HTR-8/SVneo (cell line): ENCODE data around the gene KATNAL1.

Experiments
- DNase-seq: peaks from one replicate; pipeline ENCODE4 v3.0.0; 2011; ENCODE audit warnings: low spot score, mixed read lengths; ENCODE audit not compliant: insufficient read length
- FAIRE-seq: peaks from 2 replicates; lab custom pipeline; 2011; peaks lifted over from hg19 to GRCh38; lab: Jason Lieb, UNC

The KATNAL1 gene

DNA sequence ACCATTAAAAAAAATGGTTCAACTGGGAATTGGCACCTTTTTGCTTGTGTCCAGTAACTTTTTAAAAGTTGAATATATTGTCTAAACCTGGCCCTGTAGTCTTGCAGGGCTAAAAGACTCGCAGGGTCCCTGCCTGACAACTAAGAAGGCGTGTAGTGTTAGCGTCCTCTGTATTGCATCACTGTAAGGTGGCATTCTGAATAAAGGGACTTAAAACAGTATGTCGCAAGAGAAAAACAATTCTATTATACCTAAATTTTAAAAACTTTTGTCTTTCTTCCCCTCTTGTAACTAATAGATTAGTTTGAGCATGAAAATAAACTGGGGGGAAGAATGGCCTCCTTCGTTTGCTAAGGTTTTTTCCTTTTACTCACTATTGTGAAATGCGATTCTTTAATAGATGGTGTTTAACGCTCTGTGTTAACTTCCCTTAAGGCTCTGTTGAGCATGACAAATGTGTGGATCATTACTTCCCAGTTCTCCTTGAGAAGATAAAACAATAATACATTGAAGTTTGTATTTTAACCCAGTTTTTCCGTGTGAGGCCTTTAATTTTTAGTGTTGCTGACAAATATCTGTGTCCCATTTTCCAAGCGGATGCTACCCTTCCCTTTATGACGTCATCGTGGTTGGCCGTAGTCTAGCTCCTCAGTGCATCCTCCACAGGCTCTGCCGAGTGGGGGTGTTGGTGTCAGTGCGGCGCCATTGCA is 134.6 kb downstream of the KATNAL1 start:
- FAIRE-seq (no peak), DNase-seq (no peak)

DNA sequence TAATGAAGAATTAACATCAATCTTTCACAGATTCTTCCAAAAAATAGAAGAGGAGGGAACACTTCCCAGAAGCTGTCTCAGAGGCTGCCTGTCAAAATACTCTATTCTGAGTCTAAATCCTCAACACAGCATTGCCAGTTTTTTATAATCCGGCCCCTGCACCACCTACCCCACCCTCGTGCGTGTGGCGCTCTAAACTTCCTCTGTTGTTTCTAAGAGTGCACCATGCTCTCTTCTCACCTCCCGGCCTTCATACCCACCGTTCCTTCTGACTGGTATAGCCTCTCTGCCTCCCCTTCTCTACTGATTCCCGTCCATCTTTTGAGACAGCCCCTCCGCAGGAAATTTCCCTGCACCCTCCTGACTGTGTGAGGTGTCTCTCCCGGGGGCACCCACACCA is 136.8 kb downstream of the KATNAL1 start:
- no peak for FAIRE-seq

DNA sequence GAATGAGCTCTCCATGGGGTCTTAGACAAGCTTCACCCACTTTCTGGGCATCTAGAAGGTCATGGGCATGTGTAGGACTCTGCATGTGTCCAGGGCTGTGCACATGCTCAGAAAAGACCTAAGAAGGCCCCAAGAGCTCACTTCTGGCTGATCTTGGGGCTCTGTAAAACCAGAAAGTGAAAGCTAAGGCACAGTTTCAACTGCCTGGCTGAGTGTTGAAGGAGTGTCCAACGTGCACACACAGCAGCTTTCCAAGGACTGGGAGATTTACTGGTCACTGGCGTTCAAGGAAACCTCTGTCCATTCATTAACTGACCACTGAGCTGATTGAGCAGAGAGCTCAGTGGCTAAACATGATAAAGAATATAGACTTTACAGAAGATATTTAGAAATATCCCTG is 137.9 kb downstream of the KATNAL1 start:
- no peak for DNase-seq
- FAIRE-seq: no peak

More for the DNA sequence above, 136.8 kb downstream of the KATNAL1 start:
- DNase-seq: no peak

DNA sequence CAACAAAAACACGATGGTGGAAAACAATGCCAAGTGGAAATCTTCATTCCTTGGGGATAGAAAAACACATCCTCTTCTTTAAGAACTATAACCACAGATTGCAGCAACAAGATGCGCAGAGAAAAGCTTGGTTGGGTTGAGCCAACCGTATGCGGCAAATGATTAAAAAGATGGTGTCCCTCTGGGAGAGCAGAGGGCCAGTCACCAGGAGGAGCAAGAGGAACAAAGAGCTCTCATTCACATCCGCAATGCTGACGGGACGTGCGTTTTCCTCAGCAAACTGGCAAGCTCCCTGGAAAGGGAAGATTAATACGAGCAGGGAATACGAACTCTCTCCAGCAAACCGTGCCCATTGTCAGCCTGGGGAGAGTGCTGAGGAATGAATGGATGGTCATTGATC is 141.6 kb downstream of the KATNAL1 start:
- no peak for FAIRE-seq
- DNase-seq: no peak

DNA sequence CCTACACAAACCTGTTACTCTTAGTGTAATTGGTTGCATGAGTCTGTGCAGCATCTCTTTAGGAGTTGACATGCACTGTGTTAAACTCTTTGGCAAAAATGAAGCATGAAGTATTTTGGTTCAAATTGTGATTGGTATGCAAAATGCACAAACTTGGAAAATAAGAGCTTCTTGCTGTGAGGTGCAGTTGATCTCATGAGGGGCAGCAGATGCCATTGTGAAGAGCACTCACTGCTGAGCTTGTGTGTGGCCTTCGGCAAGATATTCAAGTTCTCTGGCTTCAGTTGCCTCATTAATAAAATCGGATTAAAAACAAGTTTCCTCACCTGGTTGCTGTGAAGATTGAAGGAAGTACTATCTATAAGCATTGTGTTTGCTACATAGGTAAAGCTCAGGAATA is 142.3 kb downstream of the KATNAL1 start:
- DNase-seq: no peak
- no peak for FAIRE-seq

DNA sequence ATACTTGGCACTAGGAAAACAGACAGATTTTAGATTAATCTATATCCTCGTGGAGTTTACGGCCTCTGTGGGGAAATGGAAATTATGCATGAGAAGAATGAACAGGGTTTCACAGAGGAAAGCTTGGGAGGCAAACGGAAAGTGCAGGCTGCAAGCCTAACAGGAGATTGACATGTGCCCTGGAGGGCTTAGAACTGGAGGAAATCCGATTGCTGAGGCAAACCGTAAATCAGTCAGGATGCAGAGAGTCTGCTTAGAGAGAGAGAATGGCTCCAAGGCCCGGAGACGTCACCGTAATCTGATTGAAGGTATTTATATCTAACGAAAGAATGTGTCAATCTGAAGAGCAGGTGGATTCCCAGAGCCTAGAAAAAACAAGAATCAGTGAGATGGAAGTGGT is 143.2 kb downstream of the KATNAL1 start:
- no peak for FAIRE-seq
- DNase-seq: no peak

DNA sequence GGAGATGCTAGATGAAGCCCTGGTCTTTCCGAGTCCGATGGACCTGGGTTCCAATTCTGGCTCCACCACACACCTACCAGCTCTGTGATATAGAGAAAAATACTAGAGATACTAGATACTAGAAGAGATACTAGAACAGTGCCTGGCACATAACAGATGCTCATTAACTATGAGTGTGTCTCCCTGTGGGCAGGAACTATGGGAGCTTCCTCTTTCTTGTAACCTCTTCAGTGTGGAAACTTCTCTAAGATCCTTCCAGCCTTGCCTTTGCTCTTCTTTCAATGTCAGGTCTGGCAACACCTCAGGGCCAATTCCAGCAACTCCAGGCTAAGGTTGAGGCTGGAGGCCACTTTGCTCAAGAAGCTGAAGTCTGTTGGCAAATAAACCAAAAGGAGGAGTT is 143.9 kb downstream of the KATNAL1 start:
- FAIRE-seq: no peak
- no peak for DNase-seq

DNA sequence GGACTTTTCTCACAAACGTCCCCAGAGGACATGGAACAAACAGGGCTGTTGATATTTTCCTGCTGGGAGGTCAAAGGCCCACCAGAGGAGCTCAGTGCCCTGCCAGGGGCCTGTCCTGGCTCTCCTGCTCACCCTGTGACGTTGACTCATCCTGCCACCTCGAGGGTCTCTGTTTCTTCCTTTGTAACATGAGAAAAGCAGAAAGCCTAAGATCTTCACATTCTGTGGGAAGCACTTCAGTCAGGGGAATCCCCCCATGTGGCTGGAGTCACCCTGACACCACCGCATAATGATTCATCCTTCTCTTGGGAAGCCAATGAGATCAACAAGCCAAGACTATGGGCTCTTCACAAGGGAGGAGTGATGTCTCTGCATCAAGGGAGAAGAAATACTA is 147.9 kb downstream of the KATNAL1 start:
- DNase-seq: peak; percentile 57
- FAIRE-seq: no peak

DNA sequence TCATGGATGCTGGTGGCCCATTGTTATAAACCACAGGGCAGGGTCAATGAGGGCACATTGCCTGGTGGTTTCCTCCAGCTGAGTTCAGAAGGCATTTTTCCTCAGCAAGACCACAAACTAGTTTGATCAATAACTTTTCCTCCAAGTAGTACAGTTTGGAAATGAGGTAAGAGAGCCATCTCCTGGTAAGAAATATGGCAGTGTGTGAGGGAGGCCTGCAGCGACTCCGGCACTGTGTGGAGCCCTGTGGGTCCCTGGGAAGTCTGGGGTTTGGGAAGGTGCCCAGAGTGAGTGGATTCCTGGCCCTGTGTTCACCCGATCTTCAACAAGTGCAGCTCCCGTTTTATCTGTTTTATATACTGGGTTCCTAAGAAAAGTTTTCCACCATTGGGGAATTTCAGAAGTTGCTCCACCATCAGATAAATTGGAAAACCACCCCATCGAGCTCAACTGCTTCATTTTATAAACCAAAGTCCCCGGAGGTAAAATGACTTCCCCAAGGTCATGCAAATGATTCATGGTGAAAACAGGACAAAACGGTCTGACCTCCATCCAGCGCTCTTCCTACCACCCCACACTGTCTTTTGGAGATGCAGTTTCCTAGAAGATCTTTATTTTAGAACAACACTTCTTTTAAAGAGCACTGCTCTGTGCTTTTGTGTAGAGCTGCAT is 148.4 kb downstream of the KATNAL1 start:
- no peak for FAIRE-seq
- DNase-seq: peak; percentile 24

DNA sequence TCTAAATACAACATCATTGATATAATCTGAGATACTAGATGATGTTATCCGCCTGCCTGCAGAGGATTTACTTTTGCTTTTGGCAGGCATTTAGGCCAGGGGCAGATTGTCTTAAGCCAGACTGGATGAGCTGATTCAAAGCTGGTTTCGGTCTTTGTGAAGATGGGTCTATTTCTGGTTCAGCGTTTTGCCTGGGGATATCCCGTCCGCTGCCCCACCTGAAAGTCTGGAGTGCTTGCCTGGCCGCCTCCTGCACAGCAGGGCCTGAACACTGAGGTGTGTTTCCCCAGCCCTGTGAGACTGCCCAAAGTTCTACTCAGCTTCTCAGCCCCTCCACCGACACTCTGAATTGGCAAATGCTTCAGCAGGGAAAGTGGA is 149.7 kb downstream of the KATNAL1 start:
- DNase-seq (no peak), FAIRE-seq (no peak)

DNA sequence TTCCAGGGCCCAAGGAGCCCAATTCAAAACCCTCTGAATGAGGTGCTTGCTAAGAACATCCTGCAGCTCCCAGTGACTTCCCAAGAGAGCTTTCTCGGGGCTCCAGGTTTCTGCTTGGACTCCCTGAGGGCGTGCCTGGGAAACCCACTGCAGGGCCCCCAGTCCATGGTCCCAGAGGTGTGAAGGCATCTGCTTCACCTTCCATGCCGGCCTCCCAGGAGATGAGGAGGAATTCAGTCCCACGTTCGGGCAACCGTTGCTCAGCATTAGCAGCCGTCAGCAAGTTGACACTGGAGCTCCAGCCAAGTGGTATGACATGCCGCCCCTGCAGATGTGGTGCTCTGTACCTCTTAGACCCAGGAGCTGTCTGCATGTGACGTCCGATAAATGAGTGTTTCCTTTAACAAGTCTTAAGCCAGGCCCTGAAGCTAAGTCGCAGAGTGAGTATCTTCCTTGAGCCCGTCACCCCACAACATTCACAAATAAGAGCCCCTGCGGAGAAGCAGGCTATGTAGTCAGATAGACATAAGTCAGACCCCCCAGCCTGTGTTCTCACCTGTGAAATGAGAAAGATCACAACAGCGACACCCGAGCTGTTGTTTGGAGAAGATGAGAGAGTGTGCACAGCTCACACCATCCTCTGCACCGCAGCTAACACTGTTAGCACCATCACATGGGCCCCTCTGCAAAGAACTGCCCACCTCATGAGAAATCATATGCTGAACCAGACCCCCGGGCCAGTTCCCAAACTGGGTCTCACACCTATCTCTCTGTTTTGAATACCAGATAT is 150.3 kb downstream of the KATNAL1 start:
- FAIRE-seq (no peak), DNase-seq (no peak)

DNA sequence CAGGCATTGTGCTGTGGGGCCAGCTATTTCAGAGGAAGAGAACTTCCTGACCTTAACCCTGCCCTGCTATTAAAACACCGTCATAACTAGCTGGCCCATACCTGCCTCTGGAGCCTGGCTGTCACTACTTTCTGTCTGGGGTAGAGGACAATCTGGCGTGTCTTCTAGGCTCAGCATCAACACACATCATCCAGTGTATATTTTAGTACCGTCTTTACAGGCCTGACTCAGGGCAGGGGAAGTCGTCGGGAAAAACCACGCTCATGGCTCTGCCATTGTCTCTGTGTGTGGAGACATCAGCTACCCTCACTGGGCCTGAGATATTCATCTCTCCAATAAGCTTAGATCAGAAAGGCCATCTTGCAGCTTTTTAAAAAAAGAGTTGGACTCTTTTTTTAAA is 151.1 kb downstream of the KATNAL1 start:
- FAIRE-seq: no peak

DNA sequence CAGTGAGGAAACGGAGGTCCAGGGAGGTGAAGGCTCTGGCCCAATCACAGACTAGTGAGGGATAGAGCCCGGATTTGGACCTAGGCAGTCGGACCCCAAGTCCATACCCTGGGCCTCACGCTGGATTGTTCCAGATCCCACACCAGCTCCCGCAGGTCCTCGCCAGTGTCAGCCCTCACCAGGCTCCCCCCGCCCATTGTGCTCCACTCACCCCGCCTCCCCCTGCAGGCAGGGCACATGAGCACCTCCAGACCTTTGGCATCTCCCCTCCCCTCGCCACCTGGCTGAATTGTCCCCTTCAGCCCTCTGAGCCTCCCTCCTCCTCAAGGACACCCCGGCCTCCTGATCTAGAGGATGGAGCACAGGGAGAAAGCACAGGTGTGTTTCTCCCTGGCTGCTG is 152.4 kb downstream of the KATNAL1 start:
- no peak for DNase-seq
- FAIRE-seq: no peak

More for the DNA sequence above, 151.1 kb downstream of the KATNAL1 start:
- DNase-seq: no peak

DNA sequence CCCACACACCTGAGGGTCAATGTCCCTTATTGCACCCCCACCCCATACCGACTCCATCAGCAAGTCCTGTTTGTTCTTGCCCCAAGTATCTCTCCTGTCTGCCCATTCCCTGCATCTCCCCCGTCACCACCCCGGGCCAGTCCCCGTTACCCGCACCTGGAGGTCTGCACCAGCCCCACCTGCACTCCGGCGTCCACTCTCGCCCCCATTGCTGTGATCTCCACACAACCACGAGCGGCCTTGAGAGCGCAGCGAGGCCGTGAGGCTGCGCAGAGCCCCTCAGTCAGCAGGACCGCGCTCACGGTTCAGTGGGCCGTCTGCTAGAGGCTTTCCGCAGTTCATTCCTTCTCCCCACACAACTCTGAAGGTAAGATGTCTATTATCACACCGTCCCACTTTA is 152.8 kb downstream of the KATNAL1 start:
- no peak for DNase-seq
- FAIRE-seq: no peak

DNA sequence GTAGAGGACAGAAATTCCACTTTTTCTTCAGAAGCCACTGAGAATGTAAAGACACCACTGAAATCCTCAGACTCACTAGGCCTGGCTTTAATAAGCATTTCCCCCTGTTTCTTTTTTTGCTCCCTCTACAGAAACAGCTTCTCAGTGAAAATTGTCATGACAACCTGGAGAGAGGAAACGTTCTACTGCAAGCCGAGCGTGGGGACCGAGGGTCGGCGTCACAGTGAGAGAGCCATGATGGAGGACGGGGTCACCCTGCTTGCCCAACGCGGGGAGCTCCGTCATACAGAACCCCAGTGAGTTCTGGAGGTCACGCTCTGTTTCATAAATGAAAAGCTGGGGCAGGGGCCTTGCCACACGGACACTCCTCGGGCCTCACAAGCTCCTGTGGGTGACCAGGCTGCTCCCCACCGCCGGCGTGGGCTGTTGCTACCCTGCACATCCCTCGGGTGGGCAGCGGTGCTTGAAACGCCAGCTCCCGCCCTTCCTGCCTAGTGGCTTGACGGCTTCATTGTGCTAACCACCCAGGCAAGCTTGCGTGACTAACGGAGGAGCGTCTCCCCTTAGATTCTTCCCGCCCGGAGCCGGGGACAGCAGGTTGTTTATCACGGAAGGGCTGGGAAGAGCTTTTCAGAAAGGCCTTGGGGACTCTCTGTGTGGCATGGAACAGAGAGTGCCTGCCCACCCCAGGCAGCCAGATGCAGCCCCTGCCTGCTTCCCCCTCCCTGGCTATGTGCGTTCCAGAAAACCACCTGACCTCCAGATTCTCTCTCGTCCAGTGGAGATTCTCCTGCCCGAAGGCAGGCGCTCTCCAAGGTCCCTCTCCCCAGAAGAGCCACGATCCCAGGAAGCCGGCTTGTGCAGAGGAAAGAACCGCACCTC is 153.6 kb downstream of the KATNAL1 start:
- FAIRE-seq: no peak
- no peak for DNase-seq
